GM19468 (cell line): Measurements from ENCODE around the gene KRABD2.
"Not testable (repeated sequence)": the region's sequence is repeated elsewhere in the genome, so short reads cannot be mapped to it uniquely, and the experiment has no call there.

Experiments used
- ATAC-seq: cut with Tn5 transposase; IDR thresholded peaks from one replicate; pipeline ENCODE4 v1.9.1; 2021; ENCODE audit warnings: mild to moderate bottlenecking, moderate library complexity, moderate number of reproducible peaks; ENCODE audit not compliant: unreplicated experiment; ENCODE audit errors: extremely low read depth

Gene KRABD2

DNA sequence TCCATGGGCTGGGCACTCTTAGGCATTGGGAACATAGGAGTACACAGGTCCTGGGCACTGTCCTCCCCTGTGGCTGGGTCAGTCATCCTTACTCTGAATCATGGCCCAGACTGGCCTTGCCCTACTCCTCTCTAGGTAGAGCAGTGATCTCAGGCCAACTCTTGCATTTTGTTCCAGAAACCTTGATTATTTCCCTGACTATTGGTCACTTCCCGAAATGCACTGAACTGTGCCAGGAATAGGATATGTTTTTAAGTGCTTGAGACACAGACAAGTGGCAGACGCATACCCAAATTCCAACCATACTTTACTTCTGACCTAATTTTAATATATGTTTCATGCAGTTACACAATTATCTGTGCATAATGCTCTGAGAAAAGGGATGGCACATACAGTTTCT is 10.3 kb downstream of the KRABD2 start:
- ATAC-seq: no peak

DNA sequence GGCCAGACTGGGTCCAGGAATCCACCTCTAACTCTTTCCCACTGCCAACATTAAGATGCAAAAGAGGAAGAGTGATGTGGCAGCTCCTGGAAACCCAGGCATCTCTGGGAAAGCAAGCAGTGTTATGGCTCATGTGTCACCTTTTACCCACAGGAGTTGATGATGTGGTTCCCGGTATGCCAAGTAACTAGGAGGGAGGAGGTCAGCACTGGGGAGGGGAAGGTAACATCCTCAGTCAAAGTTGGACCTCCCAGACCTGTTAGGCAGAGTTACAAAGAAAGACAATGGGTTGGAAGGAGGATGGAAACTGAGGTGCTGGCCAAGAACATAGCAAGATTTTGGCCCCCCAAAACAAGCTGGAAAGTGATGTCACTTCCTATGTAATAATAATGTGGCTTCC is 11.4 kb downstream of the KRABD2 start:
- no peak for ATAC-seq

DNA sequence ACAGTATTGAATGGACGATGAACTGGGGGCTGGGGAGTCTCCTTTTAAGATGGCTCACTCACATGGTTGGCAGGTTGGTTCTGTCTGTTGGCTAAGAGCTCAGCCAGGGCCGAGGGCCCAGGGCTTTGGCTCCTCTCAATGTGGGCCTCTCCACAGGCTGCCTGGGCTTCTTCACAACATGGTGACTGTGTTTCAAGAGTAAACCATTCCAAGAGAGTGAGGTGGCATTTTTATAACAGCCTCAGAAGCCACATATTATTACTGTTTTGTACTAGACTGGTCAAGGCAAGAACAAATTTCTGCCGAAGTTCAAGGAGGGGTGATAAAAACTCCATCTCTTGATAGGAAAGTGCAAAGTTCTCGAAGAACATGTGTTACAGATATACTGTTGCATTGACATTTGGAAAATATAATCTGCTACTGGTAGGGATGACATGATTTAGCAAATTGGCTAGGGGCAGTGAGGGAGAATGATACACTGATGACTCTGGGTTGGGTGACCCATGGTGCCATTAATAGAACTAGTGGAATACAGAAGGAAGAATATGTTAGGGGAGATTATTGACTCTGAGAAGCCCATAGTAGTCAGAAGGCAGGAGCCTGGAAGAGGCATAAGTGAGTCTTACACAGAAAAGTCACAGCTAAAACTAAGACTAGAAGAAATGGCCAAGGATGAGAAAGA is 13.7 kb downstream of the KRABD2 start:
- ATAC-seq: no peak

DNA sequence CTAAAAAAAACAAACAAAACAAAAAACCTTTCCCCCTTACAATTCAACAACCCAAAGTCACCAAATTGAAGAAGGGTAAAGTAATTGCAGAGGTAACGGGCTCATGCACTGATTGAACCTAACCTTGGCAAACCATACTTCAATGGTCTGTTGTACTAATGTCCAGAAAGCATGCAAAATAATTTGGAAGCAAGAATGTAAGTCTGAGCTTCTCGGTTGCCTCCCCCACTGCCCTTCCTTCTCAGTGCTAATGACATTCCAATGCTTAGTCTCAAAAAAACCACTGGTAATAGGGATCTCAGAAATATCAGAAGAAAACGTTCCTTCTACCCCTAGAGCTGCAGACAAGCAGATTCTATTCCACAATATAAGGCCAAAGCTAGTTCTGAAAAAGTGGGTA is 15.8 kb downstream of the KRABD2 start:
- no peak for ATAC-seq

DNA sequence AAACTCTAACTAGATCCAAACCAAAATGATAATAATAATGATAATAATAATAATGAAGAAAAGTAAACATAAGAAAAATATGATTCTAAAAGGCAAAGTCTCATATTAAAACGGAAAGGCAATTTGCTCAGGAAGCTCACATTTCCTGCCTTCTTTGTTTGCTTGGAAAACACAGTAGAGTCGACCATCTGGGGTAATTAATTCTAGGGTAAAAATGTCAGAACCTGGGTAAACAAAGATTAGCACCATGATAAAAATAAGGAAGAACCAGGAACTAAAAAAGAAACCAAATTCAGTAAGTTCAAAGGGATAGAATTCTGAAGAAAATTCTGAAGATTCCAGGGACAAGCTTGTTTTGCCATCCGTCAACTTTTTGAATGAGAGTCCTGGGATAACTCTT is 16.2 kb downstream of the KRABD2 start:
- no peak for ATAC-seq

DNA sequence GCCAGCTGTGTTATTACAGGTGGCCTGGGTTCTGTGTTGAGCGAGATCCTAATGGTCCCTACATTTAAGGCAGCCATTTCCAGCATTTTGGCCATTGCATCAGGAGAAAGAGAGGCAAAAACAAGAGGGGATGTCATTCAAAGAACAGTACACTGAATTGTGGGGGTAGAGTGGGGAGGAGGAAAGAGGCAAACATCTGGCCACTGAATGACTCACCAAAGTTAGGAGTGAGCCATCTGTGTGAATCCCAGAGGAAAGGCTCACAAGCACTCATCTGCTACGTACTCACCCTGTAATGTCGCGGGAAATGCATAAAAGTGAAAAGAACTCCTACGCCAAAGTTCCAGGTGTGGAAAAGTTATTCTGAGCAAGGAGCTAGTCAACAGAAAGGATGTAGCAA is 16.7 kb downstream of the KRABD2 start:
- ATAC-seq: no peak

DNA sequence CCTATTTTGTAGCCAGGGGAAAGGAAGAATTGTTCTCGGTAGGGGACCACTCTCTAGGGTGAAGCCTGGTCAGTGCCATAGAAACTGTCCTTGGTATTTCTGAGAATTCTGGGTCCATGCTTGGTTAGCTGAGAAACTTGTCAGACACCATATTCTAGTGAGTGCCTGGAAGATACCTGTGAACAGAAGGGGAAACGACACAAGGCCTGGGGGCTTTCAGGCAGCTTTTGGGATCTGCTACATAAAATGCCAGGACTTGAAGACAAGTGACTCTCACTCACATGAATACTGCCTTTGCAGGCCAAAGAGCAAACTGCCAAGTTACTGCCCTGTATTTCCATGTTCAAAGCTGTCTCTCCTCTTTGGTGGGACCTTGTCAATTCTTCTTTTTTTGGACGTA is 18.6 kb downstream of the KRABD2 start:
- ATAC-seq: no peak

DNA sequence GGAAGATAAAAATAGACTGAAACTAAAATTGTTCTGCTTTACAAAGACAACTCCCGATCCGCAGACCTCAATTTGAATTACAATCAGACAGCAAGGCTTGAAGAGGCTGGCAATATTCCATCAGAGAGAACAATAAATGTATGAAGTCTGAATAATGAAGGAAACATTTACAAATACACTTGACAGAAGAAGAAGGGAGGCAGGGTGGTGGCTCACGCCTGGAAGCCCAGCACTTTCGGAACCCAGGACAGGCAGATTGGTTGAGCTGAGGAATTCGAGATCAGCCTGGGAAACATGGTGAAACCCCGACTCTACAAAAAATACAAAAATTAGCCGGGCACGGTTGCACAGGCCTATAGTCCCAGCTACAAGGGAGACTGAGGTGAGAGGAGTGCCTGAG is 22.3 kb downstream of the KRABD2 start:
- no peak for ATAC-seq

DNA sequence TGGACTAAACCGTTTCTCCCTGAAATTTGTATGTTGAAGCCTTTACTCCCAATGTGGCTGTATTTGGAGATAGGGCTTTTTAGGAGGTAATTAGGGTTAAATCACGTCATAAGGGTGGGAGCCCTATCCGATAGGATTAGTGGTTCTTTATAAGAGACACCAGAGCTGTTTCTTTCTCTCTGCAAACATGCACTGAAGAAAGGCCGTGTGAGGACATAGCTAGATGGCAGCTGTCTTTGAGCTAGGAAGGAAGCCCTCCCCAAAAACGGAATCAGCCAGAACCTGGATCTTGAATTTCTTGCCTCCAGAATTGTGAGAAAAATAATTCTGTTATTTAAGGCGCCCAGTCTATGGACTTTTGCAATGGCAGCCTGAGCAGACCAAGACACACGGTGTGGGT is 22.8 kb downstream of the KRABD2 start:
- no peak for ATAC-seq

DNA sequence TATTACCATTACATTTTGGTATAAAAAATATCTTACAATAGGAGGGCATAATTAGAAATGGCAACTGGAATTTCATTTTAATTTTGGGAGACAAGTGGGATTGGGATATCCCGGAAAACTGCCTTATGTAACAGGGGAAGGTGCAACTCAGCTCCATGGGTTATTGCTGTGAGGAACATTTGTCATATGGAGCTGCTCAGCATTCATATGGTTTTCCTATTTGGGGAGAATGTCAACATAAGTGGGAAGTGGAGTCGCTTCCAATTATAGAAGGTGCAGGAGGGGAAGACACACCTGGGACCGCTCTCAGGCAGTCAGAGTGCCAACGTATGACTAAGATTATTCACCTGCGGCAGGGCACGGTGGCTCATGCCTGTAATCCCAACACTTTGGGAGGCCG is 26.2 kb downstream of the KRABD2 start:
- no peak for ATAC-seq

DNA sequence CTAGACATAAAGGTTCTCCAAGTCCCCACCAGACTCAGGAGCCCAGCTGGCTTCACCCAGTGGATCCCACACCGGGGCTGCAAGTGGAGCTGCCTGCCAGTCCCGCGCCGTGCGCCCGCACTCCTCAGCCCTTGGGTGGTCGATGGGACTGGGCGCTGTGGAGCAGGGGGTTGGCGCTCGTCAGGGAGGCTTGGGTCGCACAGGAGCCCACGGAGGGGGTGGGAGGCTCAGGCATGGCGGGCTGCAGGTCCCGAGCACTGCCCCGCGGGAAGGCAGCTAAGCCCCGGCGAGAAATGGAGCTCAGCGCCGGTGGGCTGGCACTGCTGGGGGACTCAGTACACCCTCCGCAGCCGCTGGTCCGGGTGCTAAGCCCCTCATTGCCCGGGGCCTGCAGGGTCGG is 29.5 kb downstream of the KRABD2 start:
- ATAC-seq: not testable (repeated sequence)

DNA sequence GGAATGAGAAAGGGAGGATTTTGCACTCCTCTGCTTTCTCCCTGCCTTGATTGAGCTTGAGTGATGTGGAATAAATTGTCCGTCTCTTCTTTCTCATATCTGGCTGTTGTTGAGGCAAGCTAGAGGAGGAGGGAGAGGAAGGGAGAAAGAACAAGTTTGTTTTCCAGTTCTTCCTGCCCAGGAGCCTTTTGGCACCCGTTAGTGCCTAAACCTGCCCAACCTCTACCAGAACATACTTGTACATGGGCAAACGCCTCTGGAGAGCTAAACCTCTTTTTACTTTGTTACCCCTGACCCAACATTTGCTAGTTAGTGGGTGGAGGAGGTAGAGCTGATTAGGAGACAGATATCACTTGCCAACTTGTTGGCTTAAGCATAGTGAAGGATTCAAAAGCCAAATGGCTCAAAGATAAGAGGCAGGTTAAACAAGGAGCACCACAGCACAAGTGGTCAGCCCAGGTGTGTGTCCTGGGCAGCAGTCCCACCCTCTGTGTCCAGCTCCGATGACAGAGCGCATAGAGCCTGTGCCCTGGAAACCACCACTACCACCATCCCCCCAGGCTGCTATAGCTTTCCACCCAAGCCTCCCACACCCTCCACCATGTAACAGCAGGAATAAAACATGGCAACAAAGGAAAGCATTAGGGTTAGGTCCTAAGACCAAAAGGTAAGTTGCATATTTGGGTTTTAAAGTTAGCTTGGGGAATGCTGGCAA is 30.4 kb downstream of the KRABD2 start:
- no peak for ATAC-seq

DNA sequence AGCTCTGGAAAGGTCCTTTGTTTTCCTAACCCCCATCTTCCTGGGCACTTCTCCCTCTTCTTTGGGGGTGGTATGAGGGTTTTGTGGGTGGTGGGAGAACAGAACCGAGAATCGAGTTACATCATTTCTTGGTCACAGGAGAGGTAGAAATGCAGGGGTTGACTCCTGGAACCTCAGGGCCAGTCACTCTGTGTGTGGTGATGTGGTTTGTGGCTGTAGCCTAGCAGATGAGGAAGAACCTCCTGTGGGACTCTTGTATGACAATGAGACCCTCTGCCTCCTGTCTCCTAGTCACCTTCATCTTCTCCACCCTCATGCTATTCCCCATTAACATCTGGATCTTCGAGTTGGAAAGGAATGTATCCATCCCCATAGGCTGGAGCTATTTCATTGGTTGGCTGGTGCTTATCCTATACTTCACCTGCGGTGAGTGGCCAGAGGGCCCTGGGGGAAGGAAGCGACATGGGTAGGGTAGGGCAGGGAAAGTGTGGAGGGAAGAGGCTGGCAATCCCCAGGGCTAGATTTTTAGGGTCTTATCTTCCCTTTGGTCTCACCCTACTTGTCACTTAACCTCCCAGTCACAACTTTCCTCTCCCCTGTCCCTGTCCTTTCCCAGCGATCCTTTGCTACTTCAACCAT is 31.3 kb downstream of the KRABD2 start:
- no peak for ATAC-seq

DNA sequence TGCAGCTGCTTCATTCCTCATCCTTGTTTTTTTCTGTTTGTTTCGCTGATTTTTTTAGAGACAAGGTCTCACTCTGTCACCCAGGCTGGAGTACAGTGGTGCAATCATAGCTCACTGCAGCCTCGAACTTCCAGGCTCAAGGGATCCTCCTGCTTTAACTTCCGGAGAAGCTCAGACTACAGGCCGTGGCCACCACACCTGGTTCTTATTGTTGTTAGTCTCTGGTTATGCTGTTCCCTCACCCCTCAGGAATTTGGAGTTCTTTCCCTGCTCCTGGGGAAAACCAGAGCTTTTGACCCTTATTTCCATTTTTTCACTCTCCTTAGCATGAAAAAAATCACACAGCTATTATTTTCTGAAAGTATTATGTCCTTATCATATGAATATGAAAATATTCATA is 35.0 kb downstream of the KRABD2 start:
- no peak for ATAC-seq

DNA sequence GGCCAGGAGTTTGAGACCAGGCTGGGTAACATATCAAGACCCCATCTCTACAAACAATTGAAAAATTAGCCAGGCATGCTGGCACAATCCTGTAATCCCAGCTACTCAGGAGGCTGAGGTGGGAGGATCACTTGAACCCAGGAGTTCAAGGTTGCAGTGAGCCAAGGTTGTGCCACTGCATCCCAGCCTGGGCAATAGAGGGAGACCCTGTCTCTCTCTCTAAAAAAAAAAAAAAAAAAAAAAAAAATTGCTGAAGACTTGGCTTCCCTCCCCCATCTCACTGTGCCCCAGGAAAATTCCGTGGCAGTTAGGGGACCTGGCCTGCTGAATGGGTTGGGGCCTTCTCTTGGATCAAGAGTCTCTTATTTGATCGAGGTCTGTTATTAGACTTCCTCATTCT is 37.0 kb downstream of the KRABD2 start, which contains the start of gene ODF4:
TSS of gene ODF4 (plus strand) at position 301 of the 400 bp plus-strand sequence. CDS start 212 bp downstream, outside the sequence.
- no peak for ATAC-seq

DNA sequence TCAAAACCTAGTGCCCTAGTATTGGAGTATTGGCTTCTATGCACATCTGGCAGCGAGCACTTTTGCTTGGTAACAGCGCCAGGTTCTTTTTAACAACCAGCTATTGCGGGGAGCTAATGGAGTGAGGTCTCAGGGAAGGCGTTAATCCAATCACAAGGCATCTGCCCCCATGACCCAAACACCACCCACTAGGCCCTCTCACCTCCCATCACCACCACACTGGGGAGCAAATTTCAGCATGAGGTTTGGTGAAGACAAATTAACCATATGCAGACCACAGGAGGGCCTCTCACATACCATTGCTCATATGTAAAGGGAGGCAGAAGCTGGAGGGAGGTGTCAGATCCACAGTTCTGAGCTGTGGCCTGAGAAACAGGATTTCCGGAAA is 37.8 kb downstream of the KRABD2 start:
- no peak for ATAC-seq

DNA sequence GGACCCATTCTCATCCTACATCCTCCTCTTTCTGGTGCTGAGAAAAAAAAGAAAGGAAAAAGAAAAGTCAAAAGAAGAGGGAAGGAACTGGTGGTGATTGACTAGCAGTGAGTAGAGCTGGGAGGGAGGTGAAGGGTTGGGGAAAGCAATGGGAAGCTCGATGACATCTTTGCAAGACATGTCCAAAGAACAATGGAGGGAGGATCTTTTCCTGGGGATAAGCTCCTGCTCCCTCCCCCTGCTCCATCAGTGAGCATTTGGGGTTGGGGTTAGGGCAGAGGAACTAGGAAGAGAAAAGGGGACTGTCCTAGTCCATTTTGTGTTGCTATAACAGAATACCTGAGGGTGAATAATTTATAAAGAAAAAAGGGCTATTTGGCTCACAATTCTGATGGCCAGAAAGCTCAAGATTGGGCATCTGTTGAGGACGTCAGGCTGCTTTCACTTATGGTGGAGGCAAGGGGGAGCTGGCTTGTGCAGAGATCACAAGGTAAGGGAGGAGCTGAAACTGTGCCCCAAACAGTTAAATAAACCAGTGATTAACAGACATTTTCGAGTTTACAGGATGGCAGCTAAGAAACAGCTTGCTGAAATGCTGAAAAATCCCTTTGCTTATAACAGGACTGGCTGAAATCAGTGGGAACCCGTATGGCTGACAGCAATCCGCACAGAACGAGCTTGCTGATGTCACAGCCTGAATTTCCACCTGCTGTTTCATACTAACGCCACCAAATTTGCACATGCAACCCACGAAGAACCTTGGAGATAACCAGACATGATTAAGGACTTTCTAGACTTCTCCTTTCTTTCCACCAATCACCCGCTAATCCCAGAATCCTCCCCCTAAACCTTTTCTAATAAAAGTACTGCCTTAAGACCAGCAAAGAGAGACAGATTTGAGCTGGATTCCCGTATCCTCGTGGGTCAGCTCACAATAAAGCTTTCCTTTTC is 38.4 kb downstream of the KRABD2 start:
- no peak for ATAC-seq

DNA sequence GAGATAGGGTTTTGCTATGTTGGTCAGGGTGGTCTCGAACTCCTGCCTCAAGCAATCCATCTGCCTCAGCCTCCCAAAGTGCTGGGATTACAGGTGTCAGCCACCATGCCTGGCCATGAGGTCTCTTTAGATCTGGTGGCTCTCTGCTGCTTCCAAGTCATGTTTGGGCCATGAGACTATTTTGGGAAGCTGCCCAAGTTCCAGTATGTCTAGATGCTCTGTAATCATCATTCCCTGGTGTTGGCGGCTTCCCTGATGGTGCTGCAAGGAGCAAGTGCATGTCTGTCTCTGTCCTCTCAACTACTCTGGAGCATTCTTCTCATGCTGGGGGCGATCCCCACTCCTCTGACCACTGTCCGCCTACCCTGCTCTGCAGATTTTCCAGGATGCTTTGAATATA is 43.2 kb downstream of the KRABD2 start:
- no peak for ATAC-seq

DNA sequence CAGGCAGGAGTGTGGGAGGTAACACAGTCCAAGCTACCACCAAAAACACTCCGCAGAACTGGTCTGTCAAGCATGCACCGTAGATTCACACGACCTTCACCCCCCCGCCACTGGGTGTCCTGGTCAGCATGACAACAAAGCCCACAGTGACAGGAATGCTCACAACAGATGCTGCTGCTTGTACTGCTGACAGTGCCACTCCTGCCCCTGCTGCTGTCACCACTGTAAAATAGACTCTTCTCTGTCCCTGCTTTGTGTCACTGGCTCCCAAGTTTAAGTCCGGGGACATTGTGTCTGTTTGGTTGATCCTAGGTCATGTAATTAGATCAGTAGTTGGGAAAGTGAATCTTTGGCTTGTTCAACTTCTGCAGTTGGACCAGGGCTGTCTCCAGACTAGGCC is 43.8 kb downstream of the KRABD2 start:
- no peak for ATAC-seq

DNA sequence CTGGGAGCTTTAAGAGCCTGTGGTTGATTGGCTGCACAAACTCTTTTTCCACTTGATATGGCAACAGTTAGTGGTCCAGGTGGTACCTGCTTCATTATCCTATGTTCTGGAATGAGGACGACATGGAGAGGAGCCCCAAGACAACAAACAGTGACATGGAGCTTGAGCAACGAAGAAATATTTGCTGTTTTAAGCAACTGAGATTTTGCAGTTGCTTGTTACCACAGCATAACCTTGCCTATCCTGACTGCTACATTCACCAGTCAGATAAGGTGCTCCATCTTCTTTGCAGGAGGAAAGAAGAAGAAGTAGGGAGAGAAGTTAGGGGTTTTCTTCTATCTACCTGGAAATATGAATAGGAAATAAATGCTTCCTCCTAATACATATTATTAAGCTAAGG is 44.4 kb downstream of the KRABD2 start:
- no peak for ATAC-seq

DNA sequence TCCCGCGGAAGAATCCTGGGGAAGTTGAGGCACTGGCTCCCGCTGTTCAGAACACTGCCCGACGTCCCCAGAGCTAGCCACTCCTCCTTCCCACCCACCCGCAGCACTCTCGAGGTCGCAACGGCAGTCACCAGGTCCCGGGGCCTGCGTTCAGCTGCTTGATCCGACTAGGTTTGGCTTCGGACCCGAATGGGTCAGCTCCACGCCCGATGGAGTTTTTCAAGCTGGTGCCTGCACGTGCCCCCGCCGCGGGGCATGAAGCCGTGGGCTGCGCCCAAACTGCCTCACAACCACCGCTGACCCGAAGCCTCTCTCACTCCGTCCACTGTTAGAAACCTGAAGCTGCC is 49.2 kb downstream of the KRABD2 start:
- ATAC-seq: no peak
